NCI-H460 (cell line): ENCODE data around the gene NRARP. TPM values are rescaled to one million over a fixed set of nuclear protein-coding genes. Genes with fewer than 3 reads are reported as not detected.

Source experiments
- DNase-seq: peaks from one replicate; pipeline ENCODE4 v3.0.0-alpha.2; 2016; ENCODE audit warnings: low read depth; ENCODE audit errors: extremely low read depth
- total RNA-seq: library from RNA; depleted of rRNA; stranded (reverse); fragments of >200 nt; shearing (Covaris generic); gene quantifications from 2 replicates; pipeline ENCODE4 v1.2.3, GENCODE V29; 2014

Gene NRARP
- total RNA-seq, 1 experiment from 2014 or later = 5.1 TPM

GRCh38 chr9:137278721-137279711 is 23.1 kb downstream of the NRARP start:
- DNase-seq = no peak

GRCh38 chr9:137278061-137278701 is 23.9 kb downstream of the NRARP start:
- no peak for DNase-seq

- DNase-seq = peak; percentile 89
Measured at GRCh38 chr9:137277329-137278041, 24.6 kb downstream of the NRARP start, which contains the start of gene TOR4A. TSS of gene TOR4A (plus strand) at chr9:137277726. CDS start at chr9:137278690, 964 bp downstream.

GRCh38 chr9:137276473-137277328 is 25.4 kb downstream of the NRARP start:
- DNase-seq = peak; percentile 40

GRCh38 chr9:137275588-137276472 is 26.2 kb downstream of the NRARP start:
- no peak for DNase-seq

- no peak for DNase-seq
Measured at GRCh38 chr9:137275203-137275587, 26.9 kb downstream of the NRARP start.

- DNase-seq = no peak
Measured at GRCh38 chr9:137273611-137274320, 28.3 kb downstream of the NRARP start.

GRCh38 chr9:137273095-137273490 is 29.0 kb downstream of the NRARP start:
- no peak for DNase-seq

- no peak for DNase-seq
Measured at GRCh38 chr9:137272241-137273094, 29.6 kb downstream of the NRARP start.

GRCh38 chr9:137271696-137272076 is 30.4 kb downstream of the NRARP start:
- no peak for DNase-seq

GRCh38 chr9:137270929-137271695 is 31.0 kb downstream of the NRARP start:
- no peak for DNase-seq

- DNase-seq = no peak
Measured at GRCh38 chr9:137269231-137269772, 32.8 kb downstream of the NRARP start.

- no peak for DNase-seq
Measured at GRCh38 chr9:137268538-137269201, 33.4 kb downstream of the NRARP start.

GRCh38 chr9:137267933-137268355 is 34.1 kb downstream of the NRARP start:
- no peak for DNase-seq

GRCh38 chr9:137266585-137267453 is 35.3 kb downstream of the NRARP start:
- no peak for DNase-seq
